ENCODE measurements around the gene CELF2.
"Not testable (repeated sequence)": the region's sequence is repeated elsewhere in the genome, so short reads cannot be mapped to it uniquely, and the experiment has no call there.

The CELF2 gene

GRCh38 chr10:11178606-11179515 lies 161.2 kb downstream of the CELF2 start:
- DNase-seq: peak; percentile 93

GRCh38 chr10:11179516-11180105 lies 161.9 kb downstream of the CELF2 start:
- DNase-seq: no peak

GRCh38 chr10:11180228-11180627 lies 162.6 kb downstream of the CELF2 start:
- DNase-seq: peak; percentile 70

GRCh38 chr10:11181978-11182377 lies 164.3 kb downstream of the CELF2 start:
- no peak for DNase-seq

- peak; percentile 52 for DNase-seq
Observed at GRCh38 chr10:11183015-11183414, 165.3 kb downstream of the CELF2 start.

- no peak for DNase-seq
Observed at GRCh38 chr10:11184093-11184492, 166.4 kb downstream of the CELF2 start.

GRCh38 chr10:11185128-11185665 lies 167.5 kb downstream of the CELF2 start:
- not testable (repeated sequence) for DNase-seq

- no peak for DNase-seq
Observed at GRCh38 chr10:11186374-11186773, 168.7 kb downstream of the CELF2 start.

GRCh38 chr10:11189582-11190376 lies 172.1 kb downstream of the CELF2 start:
- no peak for DNase-seq

GRCh38 chr10:11191190-11191589 lies 173.5 kb downstream of the CELF2 start:
- no peak for DNase-seq

GRCh38 chr10:11191678-11192077 lies 174.0 kb downstream of the CELF2 start:
- DNase-seq: no peak

- DNase-seq: no peak
Observed at GRCh38 chr10:11192304-11193000, 174.8 kb downstream of the CELF2 start.

GRCh38 chr10:11193001-11193551 lies 175.4 kb downstream of the CELF2 start:
- no peak for DNase-seq

- no peak for DNase-seq
Observed at GRCh38 chr10:11194859-11195586, 177.4 kb downstream of the CELF2 start.

GRCh38 chr10:11195623-11196022 lies 178.0 kb downstream of the CELF2 start:
- no peak for DNase-seq

- no peak for DNase-seq
Observed at GRCh38 chr10:11197266-11197712, 179.6 kb downstream of the CELF2 start.

- DNase-seq: no peak
Observed at GRCh38 chr10:11197878-11198277, 180.2 kb downstream of the CELF2 start.

GRCh38 chr10:11201911-11202310 lies 184.2 kb downstream of the CELF2 start:
- DNase-seq: no peak

- DNase-seq: no peak
Observed at GRCh38 chr10:11204351-11204942, 186.8 kb downstream of the CELF2 start.

GRCh38 chr10:11205030-11205772 lies 187.5 kb downstream of the CELF2 start:
- DNase-seq: peak; percentile 59

Data from CD4-positive, alpha-beta T cell treated with Interleukin-4 for 4 hours (primary cell).